Ovary (tissue), 9 donors: ENCODE measurements around the gene EFHD2. TPM values are rescaled to one million over a fixed set of nuclear protein-coding genes. Genes with fewer than 3 reads are reported as not detected.
"Not testable (repeated sequence)": the region's sequence is repeated elsewhere in the genome, so short reads cannot be mapped to it uniquely, and the experiment has no call there.

ENCODE experiments used
- DNase-seq, 5 donors: peaks; one replicate each; pipeline ENCODE4 v3.0.0-alpha.2; 2019 to 2020
- H3K27ac ChIP-seq, 2 donors: fragments of 200-600 bp; one replicate each; pipeline versions ENCODE4 v1.5.1 to v1.8.0; 2019 to 2022
- H3K27me3 ChIP-seq: fragments of 200-600 bp; one replicate; pipeline ENCODE4 v1.8.0; 2022
- H3K36me3 ChIP-seq: fragments of 200-600 bp; sonication (generic); one replicate; pipeline ENCODE4 v1.5.1; 2019
- H3K4me1 ChIP-seq: one replicate; pipeline ENCODE4 v1.8.1; 2013; ENCODE audit warnings: mild to moderate bottlenecking, moderate library complexity; ENCODE audit not compliant: insufficient read depth
- H3K4me3 ChIP-seq: fragments of 200-600 bp; sonication (generic); one replicate; pipeline ENCODE4 v1.5.1; 2017
- H3K9me3 ChIP-seq, 2 donors: fragments of 200-600 bp in 1 of 2; sonication (generic) in 1 of 2; one replicate each; pipeline versions ENCODE4 v1.5.1 to v1.8.1; 2013 to 2019; ENCODE audit warnings: mild to moderate bottlenecking in 1 of 2, moderate library complexity in 1 of 2
- EP300 ChIP-seq: sonication (generic); formaldehyde crosslinking; IDR thresholded peaks from one replicate; pipeline ENCODE4 v1.6.1; 2017; ENCODE audit warnings: antibody characterized with exemption
- POLR2A ChIP-seq: fragments of 450-650 bp; IDR thresholded peaks from one replicate; pipeline ENCODE4 v1.6.1; 2017; ENCODE audit warnings: antibody characterized with exemption, mild to moderate bottlenecking, moderate library complexity
- WGBS, 3 donors: extraction: QIAGEN DNeasy Blood & Tissue Kit in 1 of 3; methylation state at CpG; one replicate each; pipeline versions ENCODE4 v1.1.5 to v1.1.7; 2013 to 2017; 5-methylcytosine and 5-hydroxymethylcytosine counted together
- intact Hi-C, 4 donors: fragments of 100-400 bp; cut with DNase I; formaldehyde crosslinking; loops; one replicate each; pipeline versions ENCODE4 v1.11.0 to v1.15.1; 2022 to 2023
- polyA plus RNA-seq, 2 donors: library from polyadenylated mRNA; stranded (reverse); fragments of 200-250 nt in 1 of 2; fragments of 350-450 nt in 1 of 2; fragmentation: Illumina TruSeq in 1 of 2; extraction: RNeasy Lipid Tissue Mini Kit (QIAGEN cat#74804) in 1 of 2; gene quantifications; one replicate each; pipeline ENCODE4 v1.2.3, GENCODE V29; 2013 to 2014
- total RNA-seq, 7 donors: library from RNA; depleted of rRNA in 2 of 7; stranded (reverse); fragments of >200 nt in 2 of 7; fragmentation: NEBNext Ultra II Directional in 3 of 7; extraction: Animal tissue kit (Norgen Biotek cat#: 25700) in 3 of 7; gene quantifications; one replicate each; pipeline versions ENCODE4 v1.1.0 to v1.2.4, GENCODE V29; 2016 to 2023
- TF ChIP-seq, protein P1 (sequence below), 3 donors: fragments of 450-650 bp in 2 of 3; fragments of 200-600 bp in 1 of 3; IDR thresholded peaks; one replicate each; pipeline versions ENCODE4 v1.5.1 to v1.8.0; 2016 to 2022; ENCODE audit warnings: antibody characterized with exemption in 3 of 3, mild to moderate bottlenecking in 1 of 3
- donor health status: DM: no; HTN: no; CAD: no; lungs with moderate emphysema.
- donor health status: DM: no; HTN: no; CAD: no.
- donor health status: Bipolar disorder and iron deficiency.
- donor health status: DM: yes; HTN: yes; CAD: no.
- donor health status: DM: no; HTN: no; CAD: no.
- donor health status: DM: yes; HTN: yes; CAD: no.

Gene EFHD2
- total and polyA plus RNA-seq, 9 donors: 19.6 to 63.2 (median 29.6) TPM

GRCh38 chr1:15371610-15372545, 37.8 kb upstream of the EFHD2 start:
- no peak overlapping the region for H3K4me3 ChIP-seq
- peak overlapping the region in 1 of 2 donors; percentile 75 for H3K27ac ChIP-seq
- WGBS, 3 donors: 29 to 42% (median 30%) methylated on average over 21 of the region's 21 CpGs
- H3K36me3 ChIP-seq: no peaks in the 10 kb centered on the region
- H3K27me3 ChIP-seq: no peaks in the 10 kb centered on the region
- TF ChIP-seq EP300 (no peak), POLR2A (no peak)
- TF ChIP-seq, protein P1, sequence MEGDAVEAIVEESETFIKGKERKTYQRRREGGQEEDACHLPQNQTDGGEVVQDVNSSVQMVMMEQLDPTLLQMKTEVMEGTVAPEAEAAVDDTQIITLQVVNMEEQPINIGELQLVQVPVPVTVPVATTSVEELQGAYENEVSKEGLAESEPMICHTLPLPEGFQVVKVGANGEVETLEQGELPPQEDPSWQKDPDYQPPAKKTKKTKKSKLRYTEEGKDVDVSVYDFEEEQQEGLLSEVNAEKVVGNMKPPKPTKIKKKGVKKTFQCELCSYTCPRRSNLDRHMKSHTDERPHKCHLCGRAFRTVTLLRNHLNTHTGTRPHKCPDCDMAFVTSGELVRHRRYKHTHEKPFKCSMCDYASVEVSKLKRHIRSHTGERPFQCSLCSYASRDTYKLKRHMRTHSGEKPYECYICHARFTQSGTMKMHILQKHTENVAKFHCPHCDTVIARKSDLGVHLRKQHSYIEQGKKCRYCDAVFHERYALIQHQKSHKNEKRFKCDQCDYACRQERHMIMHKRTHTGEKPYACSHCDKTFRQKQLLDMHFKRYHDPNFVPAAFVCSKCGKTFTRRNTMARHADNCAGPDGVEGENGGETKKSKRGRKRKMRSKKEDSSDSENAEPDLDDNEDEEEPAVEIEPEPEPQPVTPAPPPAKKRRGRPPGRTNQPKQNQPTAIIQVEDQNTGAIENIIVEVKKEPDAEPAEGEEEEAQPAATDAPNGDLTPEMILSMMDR (IDR thresholded peaks at IDR 0.05): no peak
- DNase-seq: peak; percentile 51 to 82 (median 72)
- peaks cover 13% of the 10 kb centered on the region for H3K4me1 ChIP-seq
- H3K9me3 ChIP-seq: no peaks in the 10 kb centered on the region
- intact Hi-C loops: loop anchor here in 1 of 4 donors (2.0 kb wide), 1 partner anchor 37 kb away; the partner anchor contains the start of gene EFHD2

GRCh38 chr1:15378729-15379128, 31.0 kb upstream of the EFHD2 start:
- no peak overlapping the region for H3K4me3 ChIP-seq
- H3K36me3 ChIP-seq: no peaks in the 10 kb centered on the region
- WGBS, 3 donors: 90 to 92% (median 91%) methylated on average over 8 of the region's 8 CpGs
- H3K27me3 ChIP-seq: no peaks in the 10 kb centered on the region
- H3K27ac ChIP-seq: no peak overlapping the region
- no peaks in the 10 kb centered on the region for H3K4me1 ChIP-seq
- DNase-seq: no peak
- intact Hi-C loops: no loop called here
- H3K9me3 ChIP-seq: no peaks in the 10 kb centered on the region
- TF ChIP-seq, protein P1 (IDR thresholded peaks at IDR 0.05): no peak
- TF ChIP-seq EP300: no peak
- TF ChIP-seq POLR2A: no peak

DNA sequence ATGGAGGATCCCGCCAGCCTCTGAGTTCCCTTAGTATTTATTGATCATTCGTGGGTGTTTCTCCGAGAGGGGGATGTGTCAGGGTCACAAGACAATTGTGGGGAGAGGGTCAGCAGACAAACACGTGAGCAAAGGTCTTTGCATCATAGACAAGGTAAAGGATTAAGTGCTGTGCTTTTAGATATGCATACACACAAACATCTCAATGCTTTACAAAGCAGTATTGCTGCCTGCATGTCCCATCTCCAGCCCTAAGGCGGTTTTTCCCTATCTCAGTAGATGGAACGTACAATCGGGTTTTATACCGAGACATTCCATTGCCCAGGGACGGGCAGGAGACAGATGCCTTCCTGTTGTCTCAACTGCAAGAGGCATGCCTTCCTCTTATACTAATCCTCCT, 30.5 kb upstream of the EFHD2 start:
- H3K36me3 ChIP-seq, H3K4me1 ChIP-seq, DNase-seq, H3K4me3 ChIP-seq, H3K27me3 ChIP-seq, H3K27ac ChIP-seq, H3K9me3 ChIP-seq, intact Hi-C loops: not testable (repeated sequence)
- 80 to 89% (median 89%) methylated on average over 8 to 9 of the region's 9 CpGs for WGBS, 3 donors

DNA sequence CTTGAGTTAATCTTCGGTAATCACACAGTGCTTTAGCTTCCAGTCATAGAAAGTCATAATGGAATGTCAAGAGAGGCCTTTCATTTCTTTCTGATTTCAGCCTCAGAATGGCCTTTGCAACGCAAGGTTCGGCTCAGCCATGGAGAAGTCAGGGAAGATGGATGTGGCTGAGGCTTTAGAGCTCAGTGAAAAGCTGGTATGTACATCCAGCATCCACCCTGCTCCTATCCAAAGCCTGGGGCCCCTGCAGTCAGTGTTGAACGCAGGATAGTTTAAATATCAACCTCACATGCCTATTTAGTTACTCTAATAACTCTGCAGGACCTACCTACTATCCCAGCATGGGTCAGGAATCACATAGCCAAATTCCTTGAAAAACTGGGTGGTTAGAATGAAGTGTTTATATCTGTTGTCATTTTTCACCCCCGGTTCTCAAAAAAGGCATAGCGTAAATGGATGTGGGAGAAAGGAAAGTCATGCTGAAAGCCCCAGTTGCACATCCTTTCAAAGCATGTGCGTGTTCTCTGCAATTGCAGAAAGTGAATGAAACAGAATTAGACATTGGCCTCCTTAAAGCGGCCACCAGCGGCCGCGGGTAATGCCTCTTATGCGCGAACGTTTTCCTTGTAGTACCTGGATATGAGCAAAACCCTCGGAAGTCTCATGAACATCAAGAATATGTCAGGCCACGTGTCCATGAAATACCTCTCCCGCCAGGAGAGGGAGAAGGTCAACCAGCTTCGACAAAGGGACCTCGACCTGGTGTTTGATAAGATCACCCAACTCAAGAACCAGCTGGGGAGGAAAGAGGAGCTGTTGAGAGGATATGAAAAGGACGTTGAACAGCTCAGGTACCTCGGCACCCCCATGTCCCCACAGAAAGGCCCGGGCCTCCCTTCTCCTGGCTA, 28.8 kb upstream of the EFHD2 start:
- intact Hi-C loops: no loop called here
- TF ChIP-seq, protein P1 (IDR thresholded peaks at IDR 0.05): no peak
- no peak for TF ChIP-seq EP300
- no peaks in the 10 kb centered on the region for H3K36me3 ChIP-seq
- H3K27ac ChIP-seq: no peak overlapping the region
- no peaks in the 10 kb centered on the region for H3K27me3 ChIP-seq
- no peak overlapping the region for H3K4me3 ChIP-seq
- no peaks in the 10 kb centered on the region for H3K4me1 ChIP-seq
- no peaks in the 10 kb centered on the region for H3K9me3 ChIP-seq
- no peak for DNase-seq
- 91 to 95% (median 94%) methylated on average over 22 of the region's 22 CpGs for WGBS, 3 donors
